ENCODE results near the gene PCSK5.

PCSK5 gene

GRCh38 chr9:75914002-75914401 lies 23.5 kb downstream of the PCSK5 start:
- Histone ChIP-seq H3K9me3 (ENCODE audit: control insufficient read depth, low read length) (no peaks in the 10 kb centered on the region), H3K27me3 (ENCODE audit: control insufficient read depth in 1 of 2, insufficient read depth in 1 of 2, low read length in 2 of 2) (no peaks in the 10 kb centered on the region), H2BK15ac (ENCODE audit: low read depth, poor library complexity, severe bottlenecking) (no peak overlapping the region), H2AFZ (ENCODE audit: low read depth, low read length) (no peak overlapping the region), H3K4me1 (ENCODE audit: control insufficient read depth, insufficient read depth, low read depth, low read length) (no peaks in the 10 kb centered on the region), H2BK12ac (ENCODE audit: low read length in 2 of 2) (no peak overlapping the region), H2AK5ac (ENCODE audit: low read length, severe bottlenecking) (no peak overlapping the region), H3K4me2 (ENCODE audit: low read length, poor library complexity, severe bottlenecking) (no peak overlapping the region), H3K4me3 (ENCODE audit: insufficient read depth in 1 of 2, low read depth in 1 of 2, low read length in 2 of 2) (no peak overlapping the region), H3K9ac (ENCODE audit: low read length) (no peak overlapping the region), H3K36me3 (ENCODE audit: control insufficient read depth in 1 of 2, insufficient read depth in 2 of 2, low read depth in 1 of 2, low read length in 2 of 2) (no peaks in the 10 kb centered on the region), H3K79me1 (replicated peaks; ENCODE audit: low read length, poor library complexity, severe bottlenecking) (peaks cover 1% of the 10 kb centered on the region), H3K4ac (ENCODE audit: low read depth in 1 of 2, low read length in 2 of 2) (no peak overlapping the region), H2BK5ac (ENCODE audit: low read depth, low read length, poor library complexity, severe bottlenecking) (no peak overlapping the region), H2BK120ac (ENCODE audit: low read depth, low read length) (no peak overlapping the region), H3K14ac (ENCODE audit: low read length in 2 of 2) (no peak overlapping the region), H3K18ac (ENCODE audit: low read depth in 1 of 2, low read length in 2 of 2) (no peak overlapping the region), H3K23ac (ENCODE audit: low read length in 2 of 2) (no peak overlapping the region), H4K91ac (ENCODE audit: low read length) (no peak overlapping the region), H4K8ac (ENCODE audit: low read length) (no peak overlapping the region), H3K27ac (ENCODE audit: low read length, poor library complexity, severe bottlenecking) (no peak overlapping the region)
- 100% methylated on average over 1 of the region's 4 CpGs for WGBS
- no peak for DNase-seq

GRCh38 chr9:75914883-75915452 lies 24.5 kb downstream of the PCSK5 start:
- no peak overlapping the region for H3K18ac ChIP-seq (ENCODE audit: low read depth in 1 of 2, low read length in 2 of 2)
- no peak overlapping the region for H3K9ac ChIP-seq (ENCODE audit: low read length)
- no peak overlapping the region for H2BK5ac ChIP-seq (ENCODE audit: low read depth, low read length, poor library complexity, severe bottlenecking)
- H4K91ac ChIP-seq (ENCODE audit: low read length) = no peak overlapping the region
- no peak overlapping the region for H2AFZ ChIP-seq (ENCODE audit: low read depth, low read length)
- H2BK15ac ChIP-seq (ENCODE audit: low read depth, poor library complexity, severe bottlenecking) = no peak overlapping the region
- WGBS = 93% methylated on average over 4 of the region's 4 CpGs
- H3K4me2 ChIP-seq (ENCODE audit: low read length, poor library complexity, severe bottlenecking) = no peak overlapping the region
- no peaks in the 10 kb centered on the region for H3K27me3 ChIP-seq (ENCODE audit: control insufficient read depth in 1 of 2, insufficient read depth in 1 of 2, low read length in 2 of 2)
- DNase-seq = no peak
- no peaks in the 10 kb centered on the region for H3K36me3 ChIP-seq (ENCODE audit: control insufficient read depth in 1 of 2, insufficient read depth in 2 of 2, low read depth in 1 of 2, low read length in 2 of 2)
- H2BK12ac ChIP-seq (ENCODE audit: low read length in 2 of 2) = no peak overlapping the region
- no peaks in the 10 kb centered on the region for H3K4me1 ChIP-seq (ENCODE audit: control insufficient read depth, insufficient read depth, low read depth, low read length)
- H3K23ac ChIP-seq (ENCODE audit: low read length in 2 of 2) = no peak overlapping the region
- no peak overlapping the region for H3K4me3 ChIP-seq (ENCODE audit: insufficient read depth in 1 of 2, low read depth in 1 of 2, low read length in 2 of 2)
- H3K79me1 ChIP-seq (replicated peaks; ENCODE audit: low read length, poor library complexity, severe bottlenecking) = peaks cover 1% of the 10 kb centered on the region
- no peaks in the 10 kb centered on the region for H3K9me3 ChIP-seq (ENCODE audit: control insufficient read depth, low read length)
- no peak overlapping the region for H2BK120ac ChIP-seq (ENCODE audit: low read depth, low read length)
- H3K27ac ChIP-seq (ENCODE audit: low read length, poor library complexity, severe bottlenecking) = no peak overlapping the region
- H4K8ac ChIP-seq (ENCODE audit: low read length) = no peak overlapping the region
- no peak overlapping the region for H3K14ac ChIP-seq (ENCODE audit: low read length in 2 of 2)
- H2AK5ac ChIP-seq (ENCODE audit: low read length, severe bottlenecking) = no peak overlapping the region
- no peak overlapping the region for H3K4ac ChIP-seq (ENCODE audit: low read depth in 1 of 2, low read length in 2 of 2)

DNA sequence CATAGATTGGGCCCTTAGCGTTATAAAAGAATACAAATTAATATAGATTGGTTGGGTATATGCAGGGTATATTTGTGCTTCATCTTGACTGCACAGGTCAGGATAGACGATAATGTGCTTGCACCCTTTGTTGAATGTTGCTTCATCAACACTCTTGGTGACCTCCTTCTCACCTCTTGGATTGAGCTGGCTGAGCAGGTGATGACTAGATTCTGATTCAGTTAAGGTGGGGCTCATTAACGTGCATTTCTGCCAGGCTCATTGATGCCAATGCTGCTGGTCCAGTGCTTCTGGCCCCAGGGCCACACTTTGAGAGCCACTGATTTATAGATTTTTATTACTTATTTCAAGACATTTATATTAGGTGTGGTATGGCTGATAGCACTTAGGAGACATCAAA lies 27.7 kb downstream of the PCSK5 start:
- Histone ChIP-seq H3K4me1 (ENCODE audit: control insufficient read depth, insufficient read depth, low read depth, low read length) (no peaks in the 10 kb centered on the region), H2AFZ (ENCODE audit: low read depth, low read length) (no peak overlapping the region), H2BK120ac (ENCODE audit: low read depth, low read length) (no peak overlapping the region), H3K23ac (ENCODE audit: low read length in 2 of 2) (no peak overlapping the region), H3K14ac (ENCODE audit: low read length in 2 of 2) (no peak overlapping the region), H3K79me1 (replicated peaks; ENCODE audit: low read length, poor library complexity, severe bottlenecking) (peaks cover 4% of the 10 kb centered on the region), H3K4me3 (ENCODE audit: insufficient read depth in 1 of 2, low read depth in 1 of 2, low read length in 2 of 2) (no peak overlapping the region), H3K27me3 (ENCODE audit: control insufficient read depth in 1 of 2, insufficient read depth in 1 of 2, low read length in 2 of 2) (no peaks in the 10 kb centered on the region), H3K27ac (ENCODE audit: low read length, poor library complexity, severe bottlenecking) (no peak overlapping the region), H3K9me3 (ENCODE audit: control insufficient read depth, low read length) (no peaks in the 10 kb centered on the region), H2BK5ac (ENCODE audit: low read depth, low read length, poor library complexity, severe bottlenecking) (no peak overlapping the region), H2BK12ac (ENCODE audit: low read length in 2 of 2) (no peak overlapping the region), H4K91ac (ENCODE audit: low read length) (no peak overlapping the region), H3K4ac (ENCODE audit: low read depth in 1 of 2, low read length in 2 of 2) (no peak overlapping the region), H3K4me2 (ENCODE audit: low read length, poor library complexity, severe bottlenecking) (no peak overlapping the region), H4K8ac (ENCODE audit: low read length) (no peak overlapping the region), H2AK5ac (ENCODE audit: low read length, severe bottlenecking) (no peak overlapping the region), H3K36me3 (ENCODE audit: control insufficient read depth in 1 of 2, insufficient read depth in 2 of 2, low read depth in 1 of 2, low read length in 2 of 2) (no peaks in the 10 kb centered on the region), H2BK15ac (ENCODE audit: low read depth, poor library complexity, severe bottlenecking) (no peak overlapping the region), H3K18ac (ENCODE audit: low read depth in 1 of 2, low read length in 2 of 2) (no peak overlapping the region), H3K9ac (ENCODE audit: low read length) (no peak overlapping the region)
- 87% methylated on average over 3 of the region's 3 CpGs for WGBS
- no peak for DNase-seq

- WGBS = 79% methylated on average over 3 of the region's 3 CpGs
Observed at GRCh38 chr9:75918909-75919308, 28.4 kb downstream of the PCSK5 start.

More at GRCh38 chr9:75918909-75919308, 28.4 kb downstream of the PCSK5 start:
- Histone ChIP-seq H3K9ac (ENCODE audit: low read length) (no peak overlapping the region), H3K36me3 (ENCODE audit: control insufficient read depth in 1 of 2, insufficient read depth in 2 of 2, low read depth in 1 of 2, low read length in 2 of 2) (no peaks in the 10 kb centered on the region), H2BK5ac (ENCODE audit: low read depth, low read length, poor library complexity, severe bottlenecking) (no peak overlapping the region), H3K18ac (ENCODE audit: low read depth in 1 of 2, low read length in 2 of 2) (no peak overlapping the region), H3K4me1 (ENCODE audit: control insufficient read depth, insufficient read depth, low read depth, low read length) (no peaks in the 10 kb centered on the region), H2AK5ac (ENCODE audit: low read length, severe bottlenecking) (no peak overlapping the region), H3K27me3 (ENCODE audit: control insufficient read depth in 1 of 2, insufficient read depth in 1 of 2, low read length in 2 of 2) (no peaks in the 10 kb centered on the region), H2BK15ac (ENCODE audit: low read depth, poor library complexity, severe bottlenecking) (no peak overlapping the region), H2AFZ (ENCODE audit: low read depth, low read length) (no peak overlapping the region), H3K4me2 (ENCODE audit: low read length, poor library complexity, severe bottlenecking) (no peak overlapping the region), H3K79me1 (replicated peaks; ENCODE audit: low read length, poor library complexity, severe bottlenecking) (peaks cover 4% of the 10 kb centered on the region), H2BK120ac (ENCODE audit: low read depth, low read length) (no peak overlapping the region), H2BK12ac (ENCODE audit: low read length in 2 of 2) (no peak overlapping the region), H3K9me3 (ENCODE audit: control insufficient read depth, low read length) (no peaks in the 10 kb centered on the region), H3K27ac (ENCODE audit: low read length, poor library complexity, severe bottlenecking) (no peak overlapping the region), H4K91ac (ENCODE audit: low read length) (no peak overlapping the region), H4K8ac (ENCODE audit: low read length) (no peak overlapping the region), H3K4ac (ENCODE audit: low read depth in 1 of 2, low read length in 2 of 2) (no peak overlapping the region), H3K23ac (ENCODE audit: low read length in 2 of 2) (no peak overlapping the region), H3K4me3 (ENCODE audit: insufficient read depth in 1 of 2, low read depth in 1 of 2, low read length in 2 of 2) (no peak overlapping the region), H3K14ac (ENCODE audit: low read length in 2 of 2) (no peak overlapping the region)
- no peak for DNase-seq
